ENCODE data around the gene CLBA1. TPM values are rescaled to one million over a fixed set of nuclear protein-coding genes. Genes with fewer than 3 reads are reported as not detected.

Gene CLBA1
- total RNA-seq, 4 donors from 2014 or later = 2.4 to 8.8 (median 5.8) TPM

DNA sequence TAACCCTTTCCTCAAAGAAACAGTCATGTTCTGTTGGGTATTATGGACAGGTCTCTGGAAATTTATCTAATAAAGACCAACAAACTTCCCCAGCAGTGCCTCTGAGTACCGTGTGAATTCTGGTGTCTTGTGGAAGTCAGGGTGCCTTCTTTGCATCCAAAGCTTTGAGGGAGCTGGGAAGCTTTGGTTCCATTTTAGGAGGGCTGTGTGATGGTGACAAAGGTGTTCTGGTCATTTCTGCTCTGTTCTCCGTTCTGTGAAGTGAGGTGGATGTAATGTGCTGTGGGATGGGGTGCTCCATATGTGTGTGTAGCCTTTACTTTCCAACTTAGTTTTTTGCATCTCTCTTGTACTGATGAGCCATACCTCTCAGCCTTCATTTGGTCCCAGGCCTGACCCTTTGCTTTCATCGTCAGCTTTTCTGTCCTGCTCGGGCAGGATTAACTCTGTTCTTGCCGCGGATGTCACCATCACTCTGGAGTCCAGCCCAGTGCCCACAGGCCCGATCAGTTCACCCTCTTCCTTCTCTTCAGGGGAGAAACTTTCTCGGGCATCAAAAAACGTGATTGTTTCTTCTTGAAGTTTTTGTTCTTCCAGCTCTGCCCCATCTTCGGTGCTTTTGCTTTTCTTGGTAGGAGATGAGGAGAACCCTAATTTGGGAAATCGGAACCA lies 47.8 kb upstream of the CLBA1 start:
- TF ChIP-seq EP300 (IDR thresholded peaks at IDR 0.05) = no peak
- no peak for TF ChIP-seq POLR2AphosphoS5 (IDR thresholded peaks at IDR 0.05)
- TF ChIP-seq, protein P1, sequence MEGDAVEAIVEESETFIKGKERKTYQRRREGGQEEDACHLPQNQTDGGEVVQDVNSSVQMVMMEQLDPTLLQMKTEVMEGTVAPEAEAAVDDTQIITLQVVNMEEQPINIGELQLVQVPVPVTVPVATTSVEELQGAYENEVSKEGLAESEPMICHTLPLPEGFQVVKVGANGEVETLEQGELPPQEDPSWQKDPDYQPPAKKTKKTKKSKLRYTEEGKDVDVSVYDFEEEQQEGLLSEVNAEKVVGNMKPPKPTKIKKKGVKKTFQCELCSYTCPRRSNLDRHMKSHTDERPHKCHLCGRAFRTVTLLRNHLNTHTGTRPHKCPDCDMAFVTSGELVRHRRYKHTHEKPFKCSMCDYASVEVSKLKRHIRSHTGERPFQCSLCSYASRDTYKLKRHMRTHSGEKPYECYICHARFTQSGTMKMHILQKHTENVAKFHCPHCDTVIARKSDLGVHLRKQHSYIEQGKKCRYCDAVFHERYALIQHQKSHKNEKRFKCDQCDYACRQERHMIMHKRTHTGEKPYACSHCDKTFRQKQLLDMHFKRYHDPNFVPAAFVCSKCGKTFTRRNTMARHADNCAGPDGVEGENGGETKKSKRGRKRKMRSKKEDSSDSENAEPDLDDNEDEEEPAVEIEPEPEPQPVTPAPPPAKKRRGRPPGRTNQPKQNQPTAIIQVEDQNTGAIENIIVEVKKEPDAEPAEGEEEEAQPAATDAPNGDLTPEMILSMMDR (IDR thresholded peaks at IDR 0.05) = no peak
- no peak for TF ChIP-seq POLR2A (IDR thresholded peaks at IDR 0.05)
- no peak for ATAC-seq
- peaks cover 0 to 55% of the 10 kb centered on the region in 2 donors for H3K36me3 ChIP-seq
- no peak overlapping the region for H3K27ac ChIP-seq
- 57 to 60% methylated on average over 4 to 8 of the region's 11 CpGs for WGBS, 2 donors (ENCODE audit: low coverage in 1 of 2)
- no peaks in the 10 kb centered on the region for H3K9me3 ChIP-seq
- H3K27me3 ChIP-seq = no peaks in the 10 kb centered on the region
- peaks cover 0 to 17% (median 5%) of the 10 kb centered on the region in 3 donors for H3K4me1 ChIP-seq
- no peak overlapping the region for H3K4me3 ChIP-seq

DNA sequence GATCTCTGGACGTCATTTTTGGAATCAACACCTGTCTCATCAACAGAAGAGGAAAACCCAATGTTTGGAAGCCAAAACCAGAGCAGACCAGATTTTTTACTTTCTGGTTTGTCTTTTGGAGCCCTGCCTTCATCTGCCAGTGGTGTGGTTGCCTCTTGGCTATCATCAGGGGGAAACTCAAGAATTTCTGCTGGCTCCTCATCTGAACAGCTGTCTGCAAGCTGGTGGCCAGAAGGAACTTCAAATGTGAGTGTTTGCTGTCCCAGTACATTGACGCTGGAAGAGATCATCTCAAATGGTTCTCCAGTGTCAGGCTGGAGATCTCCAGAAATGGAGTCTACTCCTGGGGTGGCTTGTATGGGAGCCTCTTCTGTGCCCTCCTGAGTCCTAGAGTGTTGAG lies 47.2 kb upstream of the CLBA1 start:
- WGBS, 2 donors (ENCODE audit: low coverage in 1 of 2) = 56% methylated on average over 1 of the region's 2 CpGs; no CpG with 5 or more reads in 1 of the 2 donors
- Histone ChIP-seq H3K27me3 (no peaks in the 10 kb centered on the region), H3K9me3 (no peaks in the 10 kb centered on the region), H3K36me3 (peaks cover 0 to 61% of the 10 kb centered on the region in 2 donors), H3K4me3 (no peak overlapping the region), H3K4me1 (peaks cover 0 to 13% (median 5%) of the 10 kb centered on the region in 3 donors), H3K27ac (no peak overlapping the region)
- no peak for TF ChIP-seq POLR2A (IDR thresholded peaks at IDR 0.05)
- TF ChIP-seq, protein P1 (IDR thresholded peaks at IDR 0.05) = no peak
- no peak for TF ChIP-seq POLR2AphosphoS5 (IDR thresholded peaks at IDR 0.05)
- TF ChIP-seq EP300 (IDR thresholded peaks at IDR 0.05) = no peak
- no peak for ATAC-seq

DNA sequence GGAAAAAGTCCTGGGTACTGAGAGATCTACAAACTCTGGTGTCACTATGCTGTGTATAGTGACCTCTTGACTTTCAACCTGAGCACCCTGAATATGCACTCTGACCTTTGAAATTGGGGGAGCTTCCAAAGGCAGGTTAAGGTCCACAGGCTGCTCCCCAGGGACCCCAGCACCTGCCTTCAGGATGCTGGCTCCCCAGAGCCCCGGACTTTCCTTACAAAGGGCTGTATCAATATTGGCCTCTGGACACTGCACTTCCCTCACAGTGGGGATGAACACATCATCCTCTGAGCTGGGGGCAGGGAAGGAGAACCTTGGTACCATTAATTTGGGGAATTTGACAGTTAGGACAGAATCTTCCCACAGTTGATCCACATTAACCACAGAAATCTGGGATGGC lies 46.6 kb upstream of the CLBA1 start:
- no CpG with 5 or more reads among the region's 1 CpG for WGBS, 2 donors (ENCODE audit: low coverage in 1 of 2)
- Histone ChIP-seq H3K36me3 (peaks cover 0 to 66% of the 10 kb centered on the region in 2 donors), H3K4me1 (peaks cover 0 to 11% (median 3%) of the 10 kb centered on the region in 3 donors)

DNA sequence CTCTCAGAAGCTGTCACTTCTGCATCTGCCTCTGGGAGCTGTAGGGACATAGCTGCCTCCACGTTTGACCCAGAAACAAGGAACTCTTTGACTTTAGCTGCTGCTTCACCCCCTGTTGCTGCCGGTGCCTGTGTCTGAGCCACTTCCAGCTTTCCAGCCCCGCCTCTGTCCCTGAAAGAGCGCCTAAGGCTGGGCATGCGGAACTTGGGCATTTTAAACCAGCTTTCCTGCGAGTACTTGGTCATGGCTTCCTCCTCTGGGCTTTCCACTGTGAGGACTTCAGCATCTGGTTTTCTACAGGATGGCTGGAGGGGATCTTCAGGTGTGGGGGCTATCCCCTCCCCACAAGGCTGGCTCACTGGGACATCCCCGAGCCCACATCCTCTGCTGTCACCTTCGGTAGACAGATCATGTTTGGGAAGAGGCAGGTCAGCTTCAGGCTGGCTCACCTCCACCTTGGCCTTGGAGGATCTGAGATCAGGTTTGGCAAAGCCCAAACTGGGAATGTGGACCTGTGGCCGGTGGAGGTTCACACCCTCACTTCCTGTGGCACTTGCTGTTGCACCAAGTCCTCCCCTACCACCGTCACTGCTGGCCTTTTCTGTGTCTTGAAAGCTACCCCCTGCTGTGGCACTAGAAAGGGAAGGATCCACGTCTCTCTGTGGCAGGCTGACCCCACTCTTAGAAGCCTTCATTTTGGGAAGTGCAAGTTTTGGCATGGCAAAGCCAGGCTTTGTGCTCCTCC lies 45.8 kb upstream of the CLBA1 start:
- peaks cover 0 to 2% (median 0%) of the 10 kb centered on the region in 3 donors for H3K4me1 ChIP-seq
- TF ChIP-seq POLR2A (IDR thresholded peaks at IDR 0.05) (no peak), POLR2AphosphoS5 (IDR thresholded peaks at IDR 0.05) (no peak), EP300 (IDR thresholded peaks at IDR 0.05) (no peak)
- TF ChIP-seq, protein P1 (IDR thresholded peaks at IDR 0.05) = no peak
- no peaks in the 10 kb centered on the region for H3K27me3 ChIP-seq
- no peak overlapping the region for H3K27ac ChIP-seq
- no peak for ATAC-seq
- no peaks in the 10 kb centered on the region for H3K9me3 ChIP-seq
- H3K4me3 ChIP-seq = no peak overlapping the region
- WGBS, 2 donors (ENCODE audit: low coverage in 1 of 2) = 55 to 70% methylated on average over 2 to 4 of the region's 11 CpGs
- peaks cover 0 to 75% of the 10 kb centered on the region in 2 donors for H3K36me3 ChIP-seq

More for the DNA sequence above, 46.6 kb upstream of the CLBA1 start:
- Histone ChIP-seq H3K9me3 (no peaks in the 10 kb centered on the region), H3K27me3 (no peaks in the 10 kb centered on the region), H3K27ac (no peak overlapping the region), H3K4me3 (no peak overlapping the region)
- ATAC-seq = no peak
- TF ChIP-seq, protein P1 (IDR thresholded peaks at IDR 0.05) = no peak

Measured in gastroesophageal sphincter (tissue), 4 donors.